Muscle layer of colon (tissue), 2 donors: ENCODE results near the gene TSPAN9.

Source experiments
- H3K27ac ChIP-seq: one replicate; pipeline ENCODE4 v1.7.0; 2013; ENCODE audit warnings: low read depth, mild to moderate bottlenecking, low read length, moderate library complexity
- H3K27me3 ChIP-seq, 2 donors: one replicate each; pipeline ENCODE4 v1.7.0; 2013; ENCODE audit warnings: low read length in 2 of 2, mild to moderate bottlenecking in 2 of 2; ENCODE audit not compliant: insufficient read depth in 2 of 2, control insufficient read depth in 1 of 2
- H3K36me3 ChIP-seq: one replicate; pipeline ENCODE4 v1.7.0; 2013; ENCODE audit warnings: mild to moderate bottlenecking, low read length; ENCODE audit not compliant: insufficient read depth
- H3K4me1 ChIP-seq: one replicate; pipeline ENCODE4 v1.7.0; 2013; ENCODE audit warnings: mild to moderate bottlenecking, low read length; ENCODE audit not compliant: insufficient read depth
- H3K4me3 ChIP-seq, 2 donors: one replicate each; pipeline ENCODE4 v1.7.0; 2013; ENCODE audit warnings: low read length in 2 of 2, low read depth in 1 of 2, mild to moderate bottlenecking in 1 of 2, moderate library complexity in 1 of 2
- H3K9ac ChIP-seq: one replicate; pipeline ENCODE4 v1.7.0; 2013; ENCODE audit warnings: low read length
- H3K9me3 ChIP-seq: one replicate; pipeline ENCODE4 v1.7.0; 2013; ENCODE audit warnings: mild to moderate bottlenecking, low read length
- donor health status: abdominal sarcoma.
- donor health status: Adenocarcinoma of cecum.

The TSPAN9 gene

DNA sequence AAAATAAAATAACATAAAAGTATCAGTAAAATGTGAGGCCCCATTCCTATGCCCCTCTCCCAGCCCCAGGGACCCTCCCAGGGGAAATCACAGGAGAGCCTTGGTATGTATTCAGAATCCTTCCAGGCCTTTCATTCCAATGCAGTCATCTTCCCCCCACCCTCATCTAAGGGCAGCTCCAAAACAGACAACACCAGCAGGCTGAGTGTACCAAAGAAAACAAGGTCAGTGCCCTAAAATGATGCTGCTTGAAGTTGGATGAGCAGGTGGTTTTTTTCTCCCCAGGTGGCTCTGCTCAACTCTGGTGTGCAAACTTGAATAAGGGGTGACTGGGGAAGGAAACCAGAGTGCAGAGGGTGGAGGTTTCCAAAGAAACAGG, 56.2 kb downstream of the TSPAN9 start:
- Histone ChIP-seq H3K36me3 (no peaks in the 10 kb centered on the region), H3K9ac (no peak overlapping the region), H3K27ac (no peak overlapping the region), H3K4me1 (peaks cover 13% of the 10 kb centered on the region), H3K4me3 (no peak overlapping the region), H3K9me3 (no peaks in the 10 kb centered on the region), H3K27me3 (no peaks in the 10 kb centered on the region)

DNA sequence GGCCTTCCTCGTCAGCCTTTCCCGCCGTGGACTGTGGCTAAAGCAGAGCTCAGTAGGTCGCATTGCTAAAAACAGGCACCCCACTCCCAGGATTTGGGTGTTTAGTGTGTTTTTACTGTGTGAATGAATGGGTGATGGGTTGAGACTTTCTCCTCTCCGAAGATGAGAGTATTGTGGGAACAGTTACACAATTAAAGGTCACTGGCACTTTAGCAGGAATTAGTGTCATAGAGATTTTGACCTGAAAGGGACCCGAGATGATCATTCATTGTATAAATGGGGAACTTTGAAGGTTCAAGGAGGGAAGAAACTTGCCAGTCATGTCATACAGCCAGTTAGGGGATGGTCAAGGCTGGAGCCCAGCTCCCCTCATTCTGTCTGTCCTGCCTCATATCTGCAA, 56.9 kb downstream of the TSPAN9 start:
- no peaks in the 10 kb centered on the region for H3K9me3 ChIP-seq
- H3K36me3 ChIP-seq: no peaks in the 10 kb centered on the region
- H3K9ac ChIP-seq: no peak overlapping the region
- no peaks in the 10 kb centered on the region for H3K27me3 ChIP-seq
- no peak overlapping the region for H3K4me3 ChIP-seq
- peaks cover 13% of the 10 kb centered on the region for H3K4me1 ChIP-seq
- no peak overlapping the region for H3K27ac ChIP-seq

DNA sequence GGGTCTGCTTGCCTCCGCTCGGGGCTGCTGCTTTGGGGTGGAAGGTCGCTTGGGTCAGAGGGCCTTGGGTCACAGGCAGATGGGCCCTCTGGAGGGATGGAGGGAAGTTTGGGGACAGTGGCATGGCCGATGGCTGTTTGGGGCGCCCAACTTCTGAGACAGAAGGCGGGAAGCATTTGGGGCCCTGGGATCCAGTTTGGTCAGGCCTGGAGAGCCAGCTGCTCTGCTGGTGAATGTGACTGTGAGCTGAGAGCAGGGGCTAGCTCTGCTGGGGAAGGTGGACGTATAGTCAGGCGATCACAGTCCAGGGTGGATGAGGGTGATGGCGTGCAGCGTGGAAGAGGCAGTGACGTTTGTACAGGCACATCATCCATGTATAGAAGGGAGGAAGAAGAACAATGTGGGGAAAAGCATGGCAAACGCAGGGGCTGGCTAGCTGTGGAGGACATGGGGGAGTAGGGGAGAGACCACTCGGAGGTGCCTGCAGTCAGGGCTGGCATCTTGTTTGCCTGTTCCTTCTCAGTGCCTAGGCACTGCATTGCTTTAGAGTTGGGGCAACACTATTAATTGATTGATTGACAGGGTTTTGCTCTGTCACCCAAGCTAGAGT, 57.5 kb downstream of the TSPAN9 start:
- Histone ChIP-seq H3K4me3 (no peak overlapping the region), H3K36me3 (no peaks in the 10 kb centered on the region), H3K9me3 (no peaks in the 10 kb centered on the region), H3K27me3 (no peaks in the 10 kb centered on the region), H3K9ac (no peak overlapping the region), H3K27ac (no peak overlapping the region), H3K4me1 (peaks cover 13% of the 10 kb centered on the region)

DNA sequence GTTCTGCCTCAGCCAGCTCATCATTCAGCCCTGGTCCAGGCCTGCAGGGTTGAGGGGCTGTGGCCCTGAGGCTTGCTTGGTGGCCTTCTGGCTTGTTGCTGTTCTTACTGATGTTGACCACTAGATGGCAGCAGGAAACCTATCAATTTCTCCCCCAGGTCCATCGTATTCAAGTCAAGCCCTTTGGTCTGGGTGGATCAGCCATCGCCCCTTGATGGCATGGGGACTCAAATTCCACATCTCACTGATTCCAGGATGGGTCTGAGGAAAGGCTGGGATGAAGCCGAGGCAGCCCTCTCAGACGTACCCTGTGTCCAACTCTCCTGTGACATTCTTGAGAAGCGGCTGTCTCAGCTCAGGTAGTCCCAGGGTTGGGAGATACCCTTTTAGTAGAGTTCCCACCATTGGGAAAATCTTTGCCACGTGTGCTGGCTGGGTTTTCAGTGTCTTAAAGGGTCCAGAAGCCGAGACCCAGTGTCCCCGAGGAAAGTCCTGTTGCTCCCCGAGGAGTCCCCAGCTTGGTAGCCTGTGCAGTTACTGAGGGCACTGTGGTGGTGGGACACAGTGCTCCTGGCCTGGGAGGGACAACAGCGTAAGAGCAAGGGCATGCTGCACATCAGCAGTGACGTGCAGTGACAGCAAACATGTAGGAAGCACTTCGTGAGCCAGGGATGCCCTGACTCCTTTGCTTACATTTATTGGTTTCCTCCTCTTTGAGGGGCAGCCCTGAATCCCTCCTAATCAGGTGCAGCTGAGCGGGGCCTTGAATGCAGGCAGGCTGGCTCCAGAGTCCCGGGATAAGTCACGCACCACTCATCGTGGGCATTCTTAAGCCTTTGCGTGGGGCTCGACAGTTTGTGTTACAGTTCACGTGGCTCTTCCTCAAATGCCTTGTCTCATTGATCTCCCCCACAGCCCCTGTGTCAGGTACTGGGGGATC, 58.6 kb downstream of the TSPAN9 start:
- H3K27me3 ChIP-seq: no peaks in the 10 kb centered on the region
- no peaks in the 10 kb centered on the region for H3K9me3 ChIP-seq
- no peaks in the 10 kb centered on the region for H3K36me3 ChIP-seq
- H3K4me1 ChIP-seq: peaks cover 13% of the 10 kb centered on the region
- no peak overlapping the region for H3K9ac ChIP-seq
- H3K27ac ChIP-seq: no peak overlapping the region
- H3K4me3 ChIP-seq: no peak overlapping the region

DNA sequence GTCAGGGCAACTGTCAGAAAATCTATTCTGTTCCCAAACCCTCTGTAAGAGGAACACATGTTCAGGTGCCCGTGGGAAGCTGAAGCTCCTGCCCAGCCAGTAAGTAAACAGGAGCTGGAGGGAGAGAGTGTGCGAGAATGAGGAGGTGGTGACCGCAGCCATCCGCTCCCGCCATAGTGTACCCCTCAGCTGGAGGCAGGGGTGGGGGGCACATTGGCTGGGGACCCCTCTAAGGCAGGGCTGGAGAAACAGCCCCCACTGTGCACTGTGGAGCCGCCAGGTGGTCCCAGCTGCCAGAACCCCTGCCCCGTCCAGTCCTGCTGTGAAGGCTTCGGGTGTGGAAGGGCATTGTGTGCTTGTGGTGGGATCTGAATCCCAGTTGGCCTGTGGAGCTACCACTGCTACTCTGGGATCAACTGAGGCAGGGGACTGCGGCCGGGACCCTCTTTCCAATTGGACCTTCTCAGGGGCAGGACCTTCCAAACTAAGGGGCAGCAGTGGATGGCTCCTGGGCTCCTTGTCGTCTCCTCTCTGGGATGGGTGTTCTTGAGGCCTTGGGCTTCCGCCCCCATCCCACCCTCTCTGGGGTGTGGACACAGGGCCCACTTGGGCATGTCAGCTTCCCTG, 59.6 kb downstream of the TSPAN9 start:
- Histone ChIP-seq H3K4me3 (no peak overlapping the region), H3K9ac (no peak overlapping the region), H3K27ac (no peak overlapping the region), H3K9me3 (no peaks in the 10 kb centered on the region), H3K27me3 (no peaks in the 10 kb centered on the region), H3K36me3 (no peaks in the 10 kb centered on the region), H3K4me1 (peaks cover 13% of the 10 kb centered on the region)

DNA sequence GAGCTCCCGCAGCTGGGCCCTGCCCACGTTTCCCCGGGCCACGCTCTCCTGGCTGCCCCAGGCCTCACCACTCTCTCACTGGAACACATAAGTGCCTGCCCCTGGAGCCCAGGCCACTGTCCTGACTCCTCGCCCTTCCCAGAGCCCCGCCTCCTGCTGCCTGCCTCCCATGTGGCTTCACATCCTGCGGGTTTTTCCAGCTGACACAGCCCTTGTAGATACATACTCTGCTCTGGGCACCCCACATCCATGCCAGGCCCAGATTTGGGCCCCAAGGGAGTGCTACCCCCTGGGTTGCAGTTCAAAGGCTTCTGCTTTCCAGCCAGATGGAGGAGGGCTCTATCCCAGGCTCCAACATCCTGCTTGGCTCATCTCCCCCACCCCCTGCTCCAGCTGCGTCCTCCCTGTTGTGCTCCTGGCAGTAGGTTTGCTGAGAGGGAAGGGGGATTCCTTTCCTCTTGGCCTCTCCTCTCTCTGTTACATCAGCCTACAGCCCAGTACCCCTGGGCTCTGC, 60.1 kb downstream of the TSPAN9 start:
- Histone ChIP-seq H3K4me3 (no peak overlapping the region), H3K27ac (no peak overlapping the region), H3K27me3 (no peaks in the 10 kb centered on the region), H3K36me3 (no peaks in the 10 kb centered on the region), H3K9ac (no peak overlapping the region), H3K9me3 (no peaks in the 10 kb centered on the region), H3K4me1 (peaks cover 12% of the 10 kb centered on the region)

DNA sequence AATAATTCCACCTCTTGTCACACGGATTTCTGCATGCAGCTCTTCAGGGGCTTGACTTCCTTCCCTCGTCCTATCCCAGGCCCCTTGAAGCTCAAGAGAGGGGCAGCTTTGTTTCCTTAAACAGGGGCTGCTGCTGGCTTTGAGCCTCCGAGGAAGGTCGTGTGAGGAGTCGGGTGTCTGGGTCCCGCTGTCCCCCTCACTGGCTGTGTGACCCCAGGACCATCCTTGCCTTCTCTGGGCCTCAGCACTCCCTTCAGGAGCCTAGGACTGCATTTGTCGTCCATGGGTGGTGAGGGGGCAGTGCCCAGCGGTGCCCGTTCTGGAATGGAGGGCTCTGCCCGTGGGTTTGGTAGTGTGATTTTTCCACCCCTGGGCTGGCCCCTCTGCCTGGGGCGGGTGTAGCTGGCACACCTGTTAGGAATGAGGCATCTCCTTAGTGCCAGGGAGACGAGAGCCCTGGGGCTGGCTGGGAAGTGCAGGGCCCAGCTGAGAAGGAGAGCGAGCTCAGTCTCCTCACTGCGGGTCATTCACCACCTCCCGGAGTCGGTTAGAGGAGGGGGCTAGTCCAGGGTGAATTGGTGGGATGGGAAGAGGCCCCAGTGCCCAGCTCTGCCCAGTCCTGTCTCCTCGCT, 60.8 kb downstream of the TSPAN9 start:
- Histone ChIP-seq H3K27ac (no peak overlapping the region), H3K9ac (no peak overlapping the region), H3K4me1 (peaks cover 6% of the 10 kb centered on the region), H3K9me3 (no peaks in the 10 kb centered on the region), H3K4me3 (no peak overlapping the region), H3K27me3 (no peaks in the 10 kb centered on the region), H3K36me3 (no peaks in the 10 kb centered on the region)

DNA sequence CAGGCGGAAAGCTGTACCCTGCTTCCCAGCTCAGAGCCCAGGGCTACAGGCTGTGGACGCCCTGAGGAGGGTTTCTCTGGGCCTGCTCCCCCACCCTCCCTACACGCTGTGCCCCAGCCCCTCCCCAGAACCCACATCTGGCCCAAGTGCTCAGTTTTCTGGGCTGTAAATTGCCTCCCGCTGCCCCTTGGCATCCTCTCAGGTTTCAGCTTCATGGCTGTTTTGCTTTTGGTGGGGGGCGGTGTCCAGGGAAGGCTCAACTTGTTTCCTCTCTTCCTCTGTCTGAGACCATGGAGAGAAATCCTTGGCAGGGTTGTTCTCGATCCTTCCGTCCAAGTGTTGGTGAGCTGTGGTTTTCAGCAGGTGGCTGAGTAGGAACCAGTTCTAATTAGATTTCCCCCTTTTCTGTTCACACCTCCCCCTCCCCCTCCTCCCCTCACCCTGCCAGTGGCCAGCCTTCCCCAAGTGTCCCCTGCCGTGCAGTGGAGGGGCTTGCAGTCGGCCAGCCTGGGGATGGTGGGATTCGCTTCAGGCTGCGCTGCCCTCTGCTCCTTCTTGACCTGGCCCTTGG, 61.8 kb downstream of the TSPAN9 start:
- Histone ChIP-seq H3K36me3 (no peaks in the 10 kb centered on the region), H3K4me1 (no peaks in the 10 kb centered on the region), H3K9me3 (no peaks in the 10 kb centered on the region), H3K4me3 (no peak overlapping the region), H3K27ac (no peak overlapping the region), H3K9ac (no peak overlapping the region), H3K27me3 (no peaks in the 10 kb centered on the region)

DNA sequence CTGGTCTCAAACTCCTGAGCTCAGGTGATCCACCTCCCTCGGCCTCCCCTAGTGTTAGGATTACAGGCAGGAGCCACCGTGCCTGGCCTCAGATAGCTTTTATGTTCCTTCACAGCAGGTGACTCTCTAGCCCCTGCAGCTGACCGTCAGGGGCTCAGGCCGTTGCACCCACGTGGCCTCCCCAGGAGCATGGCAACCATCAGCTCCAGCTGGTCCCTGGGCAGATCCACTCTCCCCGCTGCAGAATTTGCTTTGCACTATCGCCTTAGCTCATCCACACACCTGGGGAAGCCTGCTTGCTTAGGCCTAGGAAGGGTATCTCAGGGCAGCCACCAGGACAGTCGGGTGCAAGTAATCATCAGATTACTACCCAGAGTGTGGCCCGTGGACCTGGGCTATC, 62.6 kb downstream of the TSPAN9 start:
- H3K4me1 ChIP-seq: no peaks in the 10 kb centered on the region

DNA sequence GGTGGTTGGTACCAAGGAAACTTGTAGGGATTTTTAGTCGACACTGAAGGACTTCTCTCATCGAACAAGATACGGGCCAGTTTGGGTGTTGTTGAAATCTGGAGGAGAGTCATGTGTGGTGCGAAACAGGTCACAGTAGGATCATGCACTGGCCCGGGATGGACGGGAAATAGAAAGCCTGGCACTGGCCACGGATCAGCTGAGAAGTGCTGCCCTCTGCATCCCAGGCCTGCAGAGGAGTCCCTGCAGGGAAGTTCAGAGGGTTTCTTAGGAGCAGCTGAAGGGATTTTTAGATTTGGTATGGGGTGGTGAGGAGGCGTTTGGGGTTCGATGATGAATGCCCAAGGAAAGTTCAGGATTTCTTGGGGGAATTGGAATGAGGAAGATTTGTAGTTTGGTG, 63.1 kb downstream of the TSPAN9 start:
- no peak overlapping the region for H3K9ac ChIP-seq
- H3K4me3 ChIP-seq: no peak overlapping the region
- H3K27me3 ChIP-seq: no peaks in the 10 kb centered on the region
- no peaks in the 10 kb centered on the region for H3K4me1 ChIP-seq
- no peaks in the 10 kb centered on the region for H3K36me3 ChIP-seq
- H3K27ac ChIP-seq: no peak overlapping the region
- H3K9me3 ChIP-seq: no peaks in the 10 kb centered on the region

More for the DNA sequence above, 62.6 kb downstream of the TSPAN9 start:
- no peaks in the 10 kb centered on the region for H3K27me3 ChIP-seq
- no peak overlapping the region for H3K4me3 ChIP-seq
- no peak overlapping the region for H3K9ac ChIP-seq
- no peak overlapping the region for H3K27ac ChIP-seq
- no peaks in the 10 kb centered on the region for H3K36me3 ChIP-seq
- no peaks in the 10 kb centered on the region for H3K9me3 ChIP-seq
